Hair follicle dermal papilla cell (primary cell): ENCODE measurements around the gene SLC16A1. TPM values are rescaled to one million over a fixed set of nuclear protein-coding genes. Genes with fewer than 3 reads are reported as not detected.

Experiments
- small RNA-seq: library from RNA; depleted of rRNA; stranded (forward); fragments of <200 nt; gene quantifications from one replicate; pipeline ENCODE3, GENCODE V24; 2012
- total RNA-seq: library from RNA; depleted of rRNA; stranded (reverse); fragments of >200 nt; gene quantifications from 2 replicates; pipeline ENCODE4 v1.2.3, GENCODE V29; 2012

SLC16A1 gene, protein sequence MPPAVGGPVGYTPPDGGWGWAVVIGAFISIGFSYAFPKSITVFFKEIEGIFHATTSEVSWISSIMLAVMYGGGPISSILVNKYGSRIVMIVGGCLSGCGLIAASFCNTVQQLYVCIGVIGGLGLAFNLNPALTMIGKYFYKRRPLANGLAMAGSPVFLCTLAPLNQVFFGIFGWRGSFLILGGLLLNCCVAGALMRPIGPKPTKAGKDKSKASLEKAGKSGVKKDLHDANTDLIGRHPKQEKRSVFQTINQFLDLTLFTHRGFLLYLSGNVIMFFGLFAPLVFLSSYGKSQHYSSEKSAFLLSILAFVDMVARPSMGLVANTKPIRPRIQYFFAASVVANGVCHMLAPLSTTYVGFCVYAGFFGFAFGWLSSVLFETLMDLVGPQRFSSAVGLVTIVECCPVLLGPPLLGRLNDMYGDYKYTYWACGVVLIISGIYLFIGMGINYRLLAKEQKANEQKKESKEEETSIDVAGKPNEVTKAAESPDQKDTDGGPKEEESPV
- 58.7 and 64.3 TPM in 2 replicates for total RNA-seq

DNA sequence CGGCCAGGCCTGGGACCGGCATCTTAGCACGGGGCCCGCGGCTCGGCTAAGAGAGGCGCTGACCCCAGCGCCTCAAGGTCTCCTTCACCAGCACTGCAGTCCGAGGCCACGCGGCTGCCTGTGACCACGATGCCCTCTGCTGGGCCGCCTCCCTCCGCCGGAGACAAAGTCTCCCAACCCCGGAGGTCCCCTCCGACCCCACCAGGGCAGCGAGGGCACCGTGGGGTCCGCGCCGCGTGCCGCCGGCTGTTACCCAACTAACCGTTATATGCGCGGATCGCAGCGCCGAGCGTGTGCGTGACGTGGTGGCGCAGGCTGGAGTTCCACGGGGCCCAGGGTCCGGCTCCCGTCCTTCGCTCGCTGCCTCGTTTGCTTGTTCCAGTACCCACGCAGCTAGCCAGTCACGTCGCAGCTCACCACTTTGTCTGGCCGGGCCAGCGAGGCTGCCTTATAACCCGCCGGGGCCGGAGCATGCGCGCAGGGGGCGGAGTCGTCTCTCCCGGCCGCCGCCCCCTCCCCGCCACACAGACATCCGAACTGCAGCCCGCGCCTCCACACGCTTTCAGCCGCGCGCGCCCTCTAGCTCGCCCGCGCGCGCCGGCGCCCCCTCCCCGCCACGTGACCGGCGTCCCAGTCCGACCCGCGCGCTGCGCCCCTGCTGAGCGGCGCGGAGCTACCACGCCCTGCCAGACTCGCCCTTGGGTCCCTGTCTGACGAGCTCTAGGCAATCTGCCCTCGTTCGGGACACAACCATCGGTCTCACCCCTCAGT, at the start of gene SLC16A1:
Gene SLC16A1, minus strand, starts transcription at position 424 of the 771 bp plus-strand sequence. CDS start 26,888 bp downstream, outside the sequence.

Small RNAs within 50 kb of the gene (small RNA-seq; reads per million reads assigned to genes)
- gene AL390729.2 = not detected

Other genes with a start within 250 kb of the SLC16A1 start
- 261 and 329 TPM in 2 replicates for gene RHOC, start 249.1 kb downstream of the SLC16A1 start, total RNA-seq
- gene PPM1J, start 240.9 kb downstream of the SLC16A1 start, total RNA-seq = 1.3 and 1.6 TPM in 2 replicates
- gene LRIG2, start 117.0 kb upstream of the SLC16A1 start, total RNA-seq = 20.1 and 20.5 TPM in 2 replicates